Left ventricle myocardium superior (tissue), 1 donor: ENCODE data around the gene ROBO2. TPM values are rescaled to one million over a fixed set of nuclear protein-coding genes. Genes with fewer than 3 reads are reported as not detected.

Experiments
- ATAC-seq: fragments of 200-7000 bp; cut with Tn5 transposase; one replicate; pipeline ENCODE4 v1.9.1; 2020; ENCODE audit warnings: mild to moderate bottlenecking, moderate library complexity
- DNase-seq: peaks from one replicate; pipeline ENCODE4 v3.0.0-alpha.2; 2020
- intact Hi-C: fragments of 100-400 bp; cut with micrococcal nuclease; formaldehyde crosslinking; loops from one replicate; pipeline ENCODE4 v1.11.0; 2022
- total RNA-seq: library from RNA; stranded (reverse); fragmentation: NEBNext Ultra II Directional; extraction: Animal tissue kit (Norgen Biotek cat#: 25700); gene quantifications from one replicate; pipeline ENCODE4 v1.2.1, GENCODE V29; 2021
- donor health status: DM: no; HTN: yes; CAD: no; lungs with severe emphysema.

Gene ROBO2
- total RNA-seq, 1 donor from 2014 or later = 0.17 TPM

GRCh38 chr3:77514766-77515165 is 474.9 kb downstream of the ROBO2 start:
- intact Hi-C loops = no loop called here
- ATAC-seq (no peak), DNase-seq (no peak)

- intact Hi-C loops = no loop called here
- ATAC-seq (no peak), DNase-seq (no peak)
Observed at GRCh38 chr3:77524463-77524862, 484.6 kb downstream of the ROBO2 start.

GRCh38 chr3:77524946-77525682 is 485.2 kb downstream of the ROBO2 start:
- intact Hi-C loops = no loop called here

GRCh38 chr3:77526573-77527113 is 486.7 kb downstream of the ROBO2 start:
- ATAC-seq (no peak), DNase-seq (no peak)
- intact Hi-C loops = no loop called here

More at GRCh38 chr3:77524946-77525682, 485.2 kb downstream of the ROBO2 start:
- ATAC-seq = no peak
- no peak for DNase-seq

GRCh38 chr3:77529522-77529921 is 489.6 kb downstream of the ROBO2 start:
- DNase-seq (no peak), ATAC-seq (no peak)
- intact Hi-C loops = no loop called here

GRCh38 chr3:77530870-77531269 is 491.0 kb downstream of the ROBO2 start:
- intact Hi-C loops = no loop called here
- DNase-seq = no peak
- ATAC-seq = peak; percentile 38

GRCh38 chr3:77535116-77535515 is 495.2 kb downstream of the ROBO2 start:
- ATAC-seq = no peak
- intact Hi-C loops = no loop called here
- no peak for DNase-seq

GRCh38 chr3:77536038-77536775 is 496.3 kb downstream of the ROBO2 start:
- intact Hi-C loops = no loop called here
- no peak for DNase-seq

GRCh38 chr3:77539014-77539413 is 499.1 kb downstream of the ROBO2 start:
- DNase-seq (no peak), ATAC-seq (no peak)
- intact Hi-C loops = no loop called here

More at GRCh38 chr3:77536038-77536775, 496.3 kb downstream of the ROBO2 start:
- ATAC-seq = no peak

GRCh38 chr3:77539677-77540076 is 499.8 kb downstream of the ROBO2 start:
- DNase-seq (no peak), ATAC-seq (no peak)

GRCh38 chr3:77541203-77541922 is 501.5 kb downstream of the ROBO2 start:
- no peak for DNase-seq
- intact Hi-C loops = no loop called here
- ATAC-seq = no peak

More at GRCh38 chr3:77539677-77540076, 499.8 kb downstream of the ROBO2 start:
- intact Hi-C loops = no loop called here

- no peak for ATAC-seq
- no peak for DNase-seq
- intact Hi-C loops = no loop called here
Observed at GRCh38 chr3:77546246-77546645, 506.3 kb downstream of the ROBO2 start.

- intact Hi-C loops = no loop called here
- no peak for ATAC-seq
- DNase-seq = no peak
Observed at GRCh38 chr3:77549034-77549433, 509.1 kb downstream of the ROBO2 start.

GRCh38 chr3:77553240-77553639 is 513.3 kb downstream of the ROBO2 start:
- DNase-seq (no peak), ATAC-seq (no peak)
- intact Hi-C loops = no loop called here

- ATAC-seq = no peak
- intact Hi-C loops = no loop called here
- no peak for DNase-seq
Observed at GRCh38 chr3:77562089-77562488, 522.2 kb downstream of the ROBO2 start.

- intact Hi-C loops = no loop called here
- DNase-seq = no peak
- ATAC-seq = no peak
Observed at GRCh38 chr3:77563012-77563411, 523.1 kb downstream of the ROBO2 start.

GRCh38 chr3:77566055-77566454 is 526.2 kb downstream of the ROBO2 start:
- no peak for ATAC-seq
- intact Hi-C loops = no loop called here
- no peak for DNase-seq

- ATAC-seq (no peak), DNase-seq (no peak)
- intact Hi-C loops = no loop called here
Observed at GRCh38 chr3:77571971-77572715, 532.2 kb downstream of the ROBO2 start.

GRCh38 chr3:77577264-77577663 is 537.4 kb downstream of the ROBO2 start:
- intact Hi-C loops = no loop called here
- ATAC-seq (no peak), DNase-seq (no peak)
